A673 (cell line): Measurements from ENCODE around the gene CCDC85C. TPM values are rescaled to one million over a fixed set of nuclear protein-coding genes. Genes with fewer than 3 reads are reported as not detected.

Experiments
- BruUV-seq: library from RNA; stranded (reverse); fragments of 400-500 nt; replicated peaks from 2 replicates; lab custom pipeline; 2021; lab: Mats Ljungman, UMichigan
- CTCF ChIA-PET: fragments of 300-600 bp; sonication (Branson Sonifier 250); formaldehyde crosslinking; loops from one replicate; lab custom pipeline; 2022; ENCODE audit warnings: antibody characterized with exemption; lab: Charles Lee
- POLR2A ChIA-PET: fragments of 300-600 bp; sonication (Branson Sonifier 250); formaldehyde crosslinking; loops from one replicate; lab custom pipeline; 2022; ENCODE audit warnings: antibody characterized with exemption; ENCODE audit not compliant: low non-redundant PET; lab: Charles Lee
- DNase-seq: peaks from one replicate; pipeline ENCODE4 v3.0.0-alpha.2; 2015; ENCODE audit warnings: low spot score
- H3K27ac ChIP-seq: fragments of 200-600 bp; sonication (generic); 2 replicates; pipeline ENCODE4 v1.5.1; 2016; ENCODE audit warnings: mixed run types, low read depth, mild to moderate bottlenecking, mixed read lengths, antibody characterized with exemption, low read length; ENCODE audit not compliant: poor library complexity, severe bottlenecking
- H3K27me3 ChIP-seq: fragments of 200-600 bp; sonication (generic); replicated peaks from 2 replicates; pipeline ENCODE4 v1.6.1; 2017; ENCODE audit warnings: mixed run types, low read depth, mild to moderate bottlenecking, mixed read lengths, antibody characterized with exemption, low read length; ENCODE audit not compliant: insufficient read depth, poor library complexity
- H3K36me3 ChIP-seq: fragments of 200-600 bp; sonication (generic); 2 replicates; pipeline ENCODE4 v1.6.1; 2016; ENCODE audit warnings: mixed run types, mild to moderate bottlenecking, mixed read lengths, antibody characterized with exemption, low read length; ENCODE audit not compliant: insufficient read depth, poor library complexity, severe bottlenecking
- H3K4me1 ChIP-seq: fragments of 200-600 bp; sonication (generic); 2 replicates; pipeline ENCODE4 v1.6.1; 2017; ENCODE audit warnings: mixed run types, mild to moderate bottlenecking, mixed read lengths, antibody characterized with exemption, low read length; ENCODE audit not compliant: insufficient read depth, poor library complexity, severe bottlenecking
- H3K4me3 ChIP-seq: fragments of 200-600 bp; sonication (generic); 2 replicates; pipeline ENCODE4 v1.5.1; 2016; ENCODE audit warnings: low read depth, mixed run types, mild to moderate bottlenecking, mixed read lengths, low read length; ENCODE audit not compliant: poor library complexity, severe bottlenecking
- H3K9me3 ChIP-seq: fragments of 200-600 bp; sonication (generic); 2 replicates; pipeline ENCODE4 v1.6.1; 2016; ENCODE audit warnings: mixed run types, low read depth, mild to moderate bottlenecking, mixed read lengths, antibody characterized with exemption, low read length; ENCODE audit not compliant: poor library complexity, severe bottlenecking
- EZH2 ChIP-seq: fragments of 200-600 bp; sonication (generic); IDR thresholded peaks from 2 replicates; pipeline ENCODE4 v1.6.1; 2017; ENCODE audit warnings: borderline replicate concordance, low read depth, mild to moderate bottlenecking, mixed read lengths, antibody characterized with exemption, low read length; ENCODE audit not compliant: poor library complexity, severe bottlenecking
- intact Hi-C: fragments of 100-400 bp; cut with micrococcal nuclease; formaldehyde crosslinking; loops from one replicate; pipeline ENCODE4 v1.10.0; 2022; ENCODE audit not compliant: unreplicated experiment
- total RNA-seq: library from RNA; stranded (reverse); gene quantifications from 2 replicates; pipeline ENCODE4 v1.2.3, GENCODE V29; 2021
- TF ChIP-seq, protein P1 (sequence below): fragments of 300-800, 200-600 bp; sonication (generic); conservative IDR thresholded peaks from 2 replicates; pipeline ENCODE4 v1.5.1; 2017; ENCODE audit warnings: low read depth, mild to moderate bottlenecking, antibody characterized with exemption, low read length, moderate library complexity, mixed read lengths

The CCDC85C gene
- total RNA-seq, 1 experiment from 2014 or later, result 24.6 TPM

DNA sequence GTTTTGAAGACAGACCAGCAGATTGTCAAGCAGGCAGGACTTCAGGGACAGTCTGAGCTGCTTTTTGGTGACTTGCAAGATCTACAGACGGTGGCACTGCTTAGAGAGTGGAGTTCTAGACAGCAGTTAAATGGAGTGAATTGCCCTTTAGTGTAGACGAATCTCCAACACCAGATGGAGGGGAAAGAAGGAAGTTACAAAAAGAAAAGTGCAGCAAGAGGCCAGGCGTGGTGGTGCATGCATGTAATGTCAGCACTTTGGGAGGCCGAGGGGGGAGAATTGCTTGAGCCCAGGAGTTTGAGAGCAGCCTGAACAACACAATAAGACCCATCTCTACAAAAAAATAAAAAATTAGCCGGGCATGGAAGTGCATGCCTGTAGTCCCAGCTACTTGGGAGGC, 32.5 kb upstream of the CCDC85C start:
- no peak overlapping the region for H3K27ac ChIP-seq
- CTCF ChIA-PET, result no interaction called here
- H3K36me3 ChIP-seq, result no peaks in the 10 kb centered on the region
- TF ChIP-seq, protein P1, sequence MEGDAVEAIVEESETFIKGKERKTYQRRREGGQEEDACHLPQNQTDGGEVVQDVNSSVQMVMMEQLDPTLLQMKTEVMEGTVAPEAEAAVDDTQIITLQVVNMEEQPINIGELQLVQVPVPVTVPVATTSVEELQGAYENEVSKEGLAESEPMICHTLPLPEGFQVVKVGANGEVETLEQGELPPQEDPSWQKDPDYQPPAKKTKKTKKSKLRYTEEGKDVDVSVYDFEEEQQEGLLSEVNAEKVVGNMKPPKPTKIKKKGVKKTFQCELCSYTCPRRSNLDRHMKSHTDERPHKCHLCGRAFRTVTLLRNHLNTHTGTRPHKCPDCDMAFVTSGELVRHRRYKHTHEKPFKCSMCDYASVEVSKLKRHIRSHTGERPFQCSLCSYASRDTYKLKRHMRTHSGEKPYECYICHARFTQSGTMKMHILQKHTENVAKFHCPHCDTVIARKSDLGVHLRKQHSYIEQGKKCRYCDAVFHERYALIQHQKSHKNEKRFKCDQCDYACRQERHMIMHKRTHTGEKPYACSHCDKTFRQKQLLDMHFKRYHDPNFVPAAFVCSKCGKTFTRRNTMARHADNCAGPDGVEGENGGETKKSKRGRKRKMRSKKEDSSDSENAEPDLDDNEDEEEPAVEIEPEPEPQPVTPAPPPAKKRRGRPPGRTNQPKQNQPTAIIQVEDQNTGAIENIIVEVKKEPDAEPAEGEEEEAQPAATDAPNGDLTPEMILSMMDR, result no peak
- no peak for TF ChIP-seq EZH2
- POLR2A ChIA-PET, result no interaction called here
- H3K27me3 ChIP-seq, result no peaks in the 10 kb centered on the region
- intact Hi-C loops, result no loop called here
- H3K4me3 ChIP-seq, result no peak overlapping the region
- DNase-seq, result no peak
- no peaks in the 10 kb centered on the region for H3K9me3 ChIP-seq
- no peaks in the 10 kb centered on the region for H3K4me1 ChIP-seq
- no TSS peak for BruUV-seq

DNA sequence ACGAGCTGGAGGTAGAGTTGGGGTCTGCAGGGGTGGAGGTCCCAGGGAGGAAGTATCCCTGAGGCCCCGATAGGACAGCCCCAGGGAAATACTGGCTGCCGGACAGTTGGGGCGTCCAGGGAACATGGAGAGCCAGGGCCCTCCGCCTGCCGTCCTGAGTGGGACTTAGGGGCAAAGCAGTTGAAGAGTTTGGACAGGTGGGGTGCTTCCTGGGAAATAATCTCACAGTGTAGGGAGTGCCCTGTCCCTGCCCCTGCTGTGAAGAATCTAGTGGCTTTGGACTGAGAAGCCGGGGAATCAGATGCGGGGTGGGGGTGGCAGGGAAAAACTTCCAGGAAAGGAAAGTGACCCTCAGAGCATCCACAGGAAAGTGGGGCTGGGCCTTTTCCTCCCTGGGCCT, 31.1 kb upstream of the CCDC85C start:
- no peaks in the 10 kb centered on the region for H3K4me1 ChIP-seq
- intact Hi-C loops, result no loop called here
- no peak overlapping the region for H3K4me3 ChIP-seq
- H3K9me3 ChIP-seq, result no peaks in the 10 kb centered on the region
- H3K27ac ChIP-seq, result no peak overlapping the region
- no peaks in the 10 kb centered on the region for H3K36me3 ChIP-seq
- ChIA-PET POLR2A (no interaction called here), CTCF (no interaction called here)
- no peaks in the 10 kb centered on the region for H3K27me3 ChIP-seq
- BruUV-seq, result no TSS peak
- DNase-seq, result no peak
- no peak for TF ChIP-seq EZH2
- TF ChIP-seq, protein P1, result no peak

DNA sequence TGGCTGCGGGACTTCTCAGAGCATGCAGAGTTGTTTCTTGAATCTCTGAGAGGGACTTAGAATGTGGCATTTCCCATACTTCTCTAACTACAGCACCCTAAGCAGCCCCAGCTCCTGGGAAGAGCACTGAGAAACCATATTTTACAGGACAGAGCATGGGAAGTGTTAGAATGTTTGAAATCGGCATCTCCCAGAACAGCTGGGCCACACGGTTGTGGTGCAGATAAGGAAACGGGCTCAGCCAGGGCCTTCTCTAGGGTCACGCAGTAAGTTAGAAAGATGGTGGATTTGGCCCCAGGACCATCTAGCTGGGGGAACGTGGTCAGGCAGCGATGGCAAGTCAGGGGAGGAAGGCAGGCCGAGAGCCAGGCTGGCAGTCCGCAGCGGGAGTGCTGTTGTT, 30.4 kb upstream of the CCDC85C start:
- DNase-seq, result no peak
- Histone ChIP-seq H3K27me3 (no peaks in the 10 kb centered on the region), H3K27ac (no peak overlapping the region), H3K4me1 (no peaks in the 10 kb centered on the region), H3K4me3 (no peak overlapping the region), H3K36me3 (no peaks in the 10 kb centered on the region), H3K9me3 (no peaks in the 10 kb centered on the region)
- POLR2A ChIA-PET, result no interaction called here
- CTCF ChIA-PET, result no interaction called here
- no TSS peak for BruUV-seq
- no peak for TF ChIP-seq EZH2
- TF ChIP-seq, protein P1, result no peak
- intact Hi-C loops, result no loop called here
